HG02571 (cell line): Measurements from ENCODE around the gene MFAP3L.
"Not testable (repeated sequence)": the region's sequence is repeated elsewhere in the genome, so short reads cannot be mapped to it uniquely, and the experiment has no call there.

ENCODE experiments used
- ATAC-seq: cut with Tn5 transposase; IDR thresholded peaks from one replicate; pipeline ENCODE4 v1.9.1; 2021; ENCODE audit warnings: mild to moderate bottlenecking, moderate library complexity; ENCODE audit not compliant: unreplicated experiment

Gene MFAP3L

DNA sequence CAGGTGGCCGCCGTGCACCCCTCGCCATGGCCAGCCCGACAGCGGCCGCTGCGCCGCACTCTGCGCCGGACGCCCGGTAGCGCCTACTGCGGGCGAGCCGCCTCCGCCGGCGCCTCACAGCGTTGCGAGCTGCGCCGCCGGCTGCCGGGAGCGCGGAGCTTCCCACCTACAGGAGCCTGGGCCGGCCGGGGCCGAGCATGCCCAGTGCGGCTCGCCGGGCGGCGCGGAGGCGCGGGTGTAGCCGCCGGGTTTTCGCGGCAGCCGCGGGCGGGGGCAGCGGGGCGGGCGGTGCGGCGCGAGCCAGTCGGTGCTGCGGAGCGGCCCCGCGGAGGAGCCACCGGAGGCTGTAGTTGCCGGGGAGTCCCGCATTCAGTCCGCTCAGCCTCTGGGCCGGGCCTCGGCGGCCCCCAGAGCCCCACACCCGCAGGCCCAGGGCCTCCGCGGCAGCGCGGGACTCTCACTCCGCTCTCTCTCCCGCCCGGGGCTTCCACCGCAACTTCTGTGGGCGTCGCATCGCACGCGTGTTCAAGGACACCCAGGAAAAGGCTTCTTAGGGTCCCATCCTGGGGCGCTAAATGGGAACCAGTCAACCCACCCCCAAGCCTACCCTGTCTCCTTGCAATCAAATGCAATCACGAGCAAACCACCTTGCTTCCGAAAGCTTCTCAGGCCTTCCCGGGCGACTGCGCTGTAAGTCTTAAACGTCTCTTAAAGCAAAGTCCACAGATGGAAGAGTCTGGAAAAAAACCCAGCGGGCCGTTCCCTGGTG is at the start of gene MFAP3L:
MFAP3L (minus strand) TSS at position 143 of the 769 bp plus-strand sequence. CDS start 20,518 bp downstream, outside the sequence.
- peak; percentile 75 for ATAC-seq

DNA sequence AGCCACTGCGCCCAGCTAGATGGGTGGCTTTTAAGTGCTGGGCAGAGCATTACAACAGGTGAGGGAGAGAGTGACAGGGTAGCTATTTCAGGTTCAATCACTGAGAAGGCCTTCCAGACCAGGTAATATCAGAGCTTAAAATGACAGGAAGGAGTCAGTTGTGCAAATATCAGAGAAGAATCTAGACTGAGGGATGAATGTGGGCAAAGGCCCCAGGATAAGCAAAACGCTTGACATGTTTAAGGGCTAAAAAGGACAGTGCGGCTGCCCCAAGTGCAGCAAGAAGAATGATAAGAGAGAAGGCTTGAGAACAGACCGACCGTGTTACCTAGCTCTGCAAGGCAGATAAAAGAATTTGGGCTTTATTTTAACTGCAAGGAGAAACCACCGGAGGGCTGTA is 45.0 kb upstream of the MFAP3L start:
- no peak for ATAC-seq

DNA sequence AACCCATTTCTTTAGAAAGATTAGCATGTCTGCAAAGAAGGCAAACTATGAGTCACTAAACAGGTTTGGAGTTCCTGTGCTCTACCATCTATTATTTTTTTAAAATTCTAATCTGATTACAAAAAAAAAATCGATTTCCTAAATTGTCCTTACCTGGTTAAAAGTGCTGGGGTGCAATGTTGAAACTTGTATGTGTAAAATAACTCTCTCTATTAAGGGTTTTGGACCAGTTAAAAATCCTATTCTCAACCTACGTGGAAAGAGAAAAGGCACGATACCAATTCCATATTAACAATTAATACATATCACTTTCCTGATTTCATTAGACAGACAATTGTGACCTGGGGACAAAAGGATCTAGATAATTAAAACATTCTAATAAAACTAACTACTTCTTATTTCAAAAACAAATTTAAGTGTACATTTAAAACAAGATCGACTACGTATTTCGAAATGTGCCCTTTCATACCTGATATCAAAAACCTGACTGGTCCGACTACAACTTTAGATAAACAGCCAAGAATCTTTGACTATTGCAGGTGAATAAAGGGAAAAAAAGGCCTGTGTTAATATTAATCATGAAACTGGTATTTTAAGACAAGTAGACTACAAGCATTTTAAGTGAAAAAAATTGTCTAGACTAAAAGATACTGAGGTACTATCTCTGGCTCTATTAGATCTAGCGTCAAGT is 42.4 kb upstream of the MFAP3L start:
- ATAC-seq, result no peak

DNA sequence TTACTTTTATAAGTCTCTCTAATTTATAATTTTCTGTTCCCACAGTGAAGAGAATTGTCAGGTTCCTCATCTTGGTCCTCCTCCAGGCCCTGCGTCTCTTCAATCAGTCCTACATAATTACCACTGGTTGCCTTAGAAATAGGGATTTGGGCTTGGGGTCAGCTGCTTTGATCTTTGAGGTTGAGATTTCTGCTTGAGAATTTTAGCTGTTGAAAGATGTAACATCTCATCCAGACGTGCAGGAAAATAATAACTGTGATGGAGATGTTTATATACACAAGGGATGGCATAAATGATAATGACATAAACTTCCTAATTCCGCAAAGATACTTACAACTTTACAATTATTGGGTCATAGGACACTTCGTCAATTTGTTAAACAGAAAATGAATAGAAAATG is 33.2 kb upstream of the MFAP3L start:
- no peak for ATAC-seq

DNA sequence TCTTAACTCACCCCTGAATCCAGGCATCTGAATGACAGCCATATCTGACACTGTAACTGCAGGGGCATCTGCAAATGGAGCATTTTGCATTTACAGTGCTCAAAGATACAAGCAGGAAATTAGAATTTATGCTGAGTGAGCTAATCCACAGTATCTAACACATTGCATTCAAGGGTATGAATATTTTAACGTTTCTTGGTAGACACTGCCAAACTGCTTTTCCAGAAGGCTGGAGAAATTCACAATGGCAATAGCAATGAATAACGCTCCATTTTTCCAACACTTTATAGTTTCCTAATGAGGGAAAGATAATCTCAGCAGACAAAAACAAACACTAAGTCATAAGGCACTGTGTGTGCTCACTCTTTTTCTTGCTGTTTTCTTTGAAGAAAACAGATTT is 32.6 kb upstream of the MFAP3L start:
- no peak for ATAC-seq

DNA sequence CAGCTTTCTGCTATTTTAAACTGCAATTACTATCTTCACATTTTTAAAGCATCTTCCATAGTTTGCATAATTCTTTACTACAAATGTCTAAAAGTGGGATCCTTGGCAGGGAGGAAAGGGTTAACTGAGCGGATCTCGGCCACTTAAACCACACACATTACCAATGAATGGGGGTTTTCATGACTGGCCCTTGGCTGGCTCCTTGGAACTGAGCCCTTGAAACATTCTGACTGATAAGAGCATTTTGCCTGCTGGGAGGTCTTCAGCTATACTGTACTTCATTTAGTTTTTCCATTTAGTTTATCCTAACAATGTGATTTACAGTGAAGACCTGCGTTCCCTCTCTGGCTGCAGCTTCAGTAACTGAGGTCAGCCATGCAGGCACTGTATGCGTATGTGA is 31.7 kb upstream of the MFAP3L start:
- ATAC-seq, result no peak

DNA sequence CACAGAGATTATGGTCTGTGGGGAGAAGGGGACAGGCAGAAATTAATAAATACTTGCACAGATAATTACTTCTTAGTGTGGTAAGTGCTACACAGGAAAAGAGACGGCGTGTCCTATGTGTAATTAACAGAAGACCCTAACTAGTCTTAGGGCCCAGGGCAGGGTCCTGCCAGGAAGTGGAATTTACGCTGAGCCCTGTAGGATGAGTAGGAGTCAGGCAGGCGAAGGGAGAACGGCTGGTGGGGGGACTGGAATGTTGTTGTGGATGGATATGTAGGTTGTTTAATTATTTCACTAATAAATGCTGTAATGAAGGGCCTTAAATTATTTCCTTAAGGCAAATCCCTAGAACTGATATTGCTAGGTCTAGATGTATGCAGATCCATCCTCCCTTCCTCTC is 26.7 kb upstream of the MFAP3L start:
- no peak for ATAC-seq

DNA sequence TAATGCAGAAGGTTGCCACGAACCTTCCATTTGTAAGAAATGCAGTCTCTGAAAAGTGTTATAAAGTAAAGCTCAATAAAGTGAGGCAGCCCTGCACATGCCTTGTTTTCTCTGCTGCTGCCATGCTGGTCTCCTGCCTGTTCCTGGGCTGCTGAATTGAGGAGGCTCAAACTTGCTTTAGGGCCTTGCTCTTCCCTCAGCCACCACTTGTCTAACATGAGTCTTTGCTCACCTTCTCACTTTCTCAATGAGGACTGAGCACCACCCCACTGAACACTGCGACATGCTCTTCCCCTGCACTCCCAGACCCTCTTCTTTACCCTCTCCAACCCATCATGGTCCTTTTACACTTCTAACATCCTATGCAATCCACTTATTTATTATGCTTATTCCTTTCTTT is 25.2 kb upstream of the MFAP3L start:
- no peak for ATAC-seq

DNA sequence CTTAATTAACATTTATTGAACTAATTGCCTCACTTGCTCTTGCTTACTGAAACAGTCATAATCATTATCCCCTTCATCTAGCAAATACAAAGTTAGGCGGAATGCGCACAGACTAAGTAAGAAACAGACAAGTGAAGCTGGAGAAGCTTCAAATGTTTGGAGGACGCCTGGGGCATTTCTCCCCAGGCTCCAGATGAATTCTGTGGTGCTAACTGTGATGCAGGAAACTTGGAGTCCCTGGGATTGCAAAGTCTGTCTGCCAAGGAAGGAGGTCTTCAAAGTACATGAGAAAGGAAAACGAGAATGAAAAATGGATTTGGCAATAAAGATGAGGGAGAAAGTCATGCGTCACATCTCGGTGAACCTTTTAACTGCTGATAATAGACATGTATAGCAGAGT is 23.6 kb upstream of the MFAP3L start:
- no peak for ATAC-seq

DNA sequence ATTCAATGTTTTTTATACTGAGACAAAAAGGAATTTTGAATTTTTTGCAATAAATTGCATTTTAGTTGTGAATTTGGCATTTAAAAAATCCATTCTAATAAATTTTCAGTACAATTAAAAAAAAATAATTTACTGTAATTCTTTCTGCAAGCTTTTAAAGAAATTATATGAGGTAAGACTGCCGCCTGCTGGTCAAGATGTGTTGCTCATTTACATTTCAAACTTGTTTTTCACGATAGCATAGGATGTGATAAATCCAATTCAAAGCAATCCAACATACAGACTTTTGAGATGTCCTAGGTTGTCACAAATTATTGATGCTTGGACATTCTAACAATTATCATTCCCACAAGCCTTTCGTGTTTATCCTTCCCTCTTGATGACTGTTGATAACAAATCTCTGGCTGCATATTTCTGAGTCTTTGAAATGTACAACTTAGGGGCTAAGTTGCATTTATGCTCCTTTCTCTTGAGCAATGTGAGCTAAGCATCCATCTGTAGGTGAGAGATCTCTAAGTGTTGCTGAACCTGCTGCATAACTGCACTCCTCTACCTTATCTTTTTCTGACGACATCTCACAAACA is 21.7 kb upstream of the MFAP3L start:
- ATAC-seq, result no peak

DNA sequence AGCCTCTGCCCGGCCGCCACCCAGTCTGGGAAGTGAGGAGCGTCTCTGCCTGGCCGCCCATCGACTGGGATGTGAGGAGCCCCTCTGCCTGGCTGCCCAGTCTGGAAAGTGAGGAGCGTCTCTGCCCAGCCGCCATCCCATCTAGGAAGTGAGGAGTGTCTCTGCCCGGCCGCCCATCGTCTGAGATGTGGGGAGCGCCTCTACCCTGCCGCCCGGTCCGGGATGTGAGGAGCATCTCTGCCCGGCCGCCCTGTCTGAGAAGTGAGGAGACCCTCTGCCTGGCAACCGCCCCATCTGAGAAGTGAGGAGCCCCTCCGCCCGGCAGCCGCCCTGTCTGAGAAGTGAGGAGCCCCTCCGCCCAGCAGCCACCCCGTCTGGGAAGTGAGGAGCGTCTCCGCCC is 20.0 kb upstream of the MFAP3L start:
- not testable (repeated sequence) for ATAC-seq

DNA sequence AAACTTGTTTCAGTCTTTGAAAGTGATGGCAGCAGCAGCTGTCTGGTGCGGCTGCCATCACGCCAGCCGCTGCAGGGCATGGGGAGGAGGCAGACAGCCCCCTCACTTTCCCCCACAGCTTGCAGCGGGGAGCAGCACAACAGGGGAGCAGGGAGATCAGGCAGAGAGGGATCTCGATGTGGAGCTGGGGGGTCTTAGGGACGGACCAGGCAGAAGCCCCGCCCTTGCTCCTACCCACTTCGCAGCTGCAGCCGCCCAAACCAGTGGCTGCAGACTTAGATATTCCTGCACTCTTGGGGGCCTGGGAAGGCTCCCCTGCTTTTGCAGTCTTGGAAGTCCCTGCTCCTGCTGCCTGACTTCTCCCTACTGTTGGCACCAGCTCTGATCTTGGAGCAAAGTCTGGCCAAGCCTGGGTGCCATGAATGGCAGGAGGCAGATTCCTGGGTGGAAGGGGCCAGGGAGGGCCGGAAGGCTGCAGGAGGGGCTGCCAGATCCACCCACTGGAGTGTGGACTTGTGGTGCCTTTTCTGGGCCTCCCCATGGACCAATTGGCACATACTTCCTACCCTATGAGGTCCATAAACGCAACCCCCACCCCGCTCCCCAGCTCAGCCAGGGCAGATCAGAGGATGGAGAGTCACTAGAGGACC is 14.0 kb upstream of the MFAP3L start:
- ATAC-seq, result no peak

DNA sequence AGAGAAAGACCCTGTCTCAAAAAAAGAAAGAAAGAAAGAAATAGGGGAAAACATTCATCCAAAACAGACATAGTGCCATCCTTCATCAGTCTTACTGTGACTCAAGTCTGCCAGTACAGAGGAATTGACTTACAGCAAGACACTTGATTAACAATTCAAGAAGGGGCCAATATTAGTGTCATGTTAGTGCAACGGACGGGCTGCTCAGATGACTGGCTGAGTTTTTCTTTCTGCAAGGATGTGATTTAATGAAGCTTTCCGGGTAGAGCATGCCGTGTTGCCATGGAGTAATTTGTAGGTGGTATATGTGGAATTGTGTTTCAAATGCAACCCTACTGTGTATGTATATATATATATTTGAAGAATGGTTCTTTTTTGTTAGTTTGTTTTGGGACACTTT is 12.6 kb upstream of the MFAP3L start:
- ATAC-seq, result no peak

DNA sequence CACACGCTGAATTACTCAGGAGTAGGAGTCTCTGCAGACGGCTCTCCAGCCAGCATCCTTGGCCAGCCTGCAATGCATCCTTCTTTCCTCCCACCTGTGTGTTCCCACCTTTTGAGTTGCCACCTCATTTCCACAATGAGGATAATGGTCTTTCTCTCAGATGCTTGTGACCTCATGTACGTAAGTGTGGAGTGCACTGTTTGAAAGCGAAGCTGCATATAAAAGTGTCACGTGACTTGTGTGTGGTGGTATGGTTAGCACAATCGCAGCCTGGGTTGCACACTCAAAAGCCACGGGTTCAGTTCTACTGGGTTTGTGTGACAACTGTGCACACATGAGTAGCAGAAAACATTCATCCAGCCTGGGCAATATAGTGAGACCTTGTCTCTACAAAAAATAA is 12.0 kb upstream of the MFAP3L start:
- no peak for ATAC-seq

DNA sequence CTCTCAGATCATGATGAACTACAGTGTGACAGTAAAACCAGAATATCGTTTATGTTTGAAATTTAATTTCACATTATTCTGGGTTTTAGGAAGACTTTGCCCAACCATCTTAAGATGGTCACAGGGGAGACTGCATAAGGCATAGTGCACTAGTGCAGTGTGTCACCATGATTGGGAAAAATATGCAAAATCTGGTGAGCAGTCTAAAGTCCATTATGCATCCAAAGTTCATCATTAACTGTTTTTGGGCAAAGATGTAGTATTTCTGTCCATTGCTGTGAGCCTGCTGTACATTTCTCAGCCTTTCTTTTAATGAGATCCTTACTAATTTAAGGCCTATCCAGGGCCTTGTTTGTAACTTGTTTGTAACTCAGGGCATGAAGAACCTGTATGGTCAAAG is 11.3 kb upstream of the MFAP3L start:
- ATAC-seq, result no peak

DNA sequence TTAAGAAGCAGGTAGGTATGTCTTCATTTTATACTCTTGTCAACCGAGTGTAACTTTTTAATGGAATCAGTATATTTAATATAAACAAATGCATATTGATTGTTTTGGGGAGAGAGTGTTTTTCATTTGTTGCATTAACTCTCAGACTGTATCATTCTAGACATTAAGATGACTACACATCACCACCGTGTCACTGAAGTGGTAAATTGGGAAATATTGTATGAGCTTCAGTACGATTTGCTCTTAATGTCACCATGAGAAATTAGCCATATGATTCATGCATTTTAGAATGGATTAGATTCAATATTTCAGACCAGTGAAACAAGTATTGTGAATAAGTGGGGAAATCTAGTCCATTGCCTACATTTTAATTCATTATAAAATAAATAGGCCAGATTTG is 9.7 kb upstream of the MFAP3L start:
- ATAC-seq, result no peak

DNA sequence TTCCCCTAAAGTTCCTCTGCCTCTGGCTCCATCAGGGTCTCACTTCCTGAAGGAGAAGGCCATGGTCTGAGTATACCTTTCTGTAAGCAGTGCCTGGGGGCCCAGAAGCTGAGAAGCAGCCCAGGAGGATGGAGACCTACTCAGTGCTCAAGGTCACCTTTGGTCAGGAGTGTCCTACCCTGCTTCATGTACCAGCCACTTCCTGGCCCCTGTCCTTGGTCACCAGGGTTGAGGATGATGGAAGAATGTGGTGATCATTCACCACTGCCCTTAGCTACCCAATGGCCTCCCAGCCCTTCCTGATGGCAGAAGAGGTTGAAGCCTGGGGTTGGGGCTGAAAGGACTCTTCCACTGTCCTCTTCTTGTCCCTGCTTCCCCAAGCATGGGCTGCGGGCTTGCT is 9.0 kb upstream of the MFAP3L start:
- ATAC-seq, result no peak

DNA sequence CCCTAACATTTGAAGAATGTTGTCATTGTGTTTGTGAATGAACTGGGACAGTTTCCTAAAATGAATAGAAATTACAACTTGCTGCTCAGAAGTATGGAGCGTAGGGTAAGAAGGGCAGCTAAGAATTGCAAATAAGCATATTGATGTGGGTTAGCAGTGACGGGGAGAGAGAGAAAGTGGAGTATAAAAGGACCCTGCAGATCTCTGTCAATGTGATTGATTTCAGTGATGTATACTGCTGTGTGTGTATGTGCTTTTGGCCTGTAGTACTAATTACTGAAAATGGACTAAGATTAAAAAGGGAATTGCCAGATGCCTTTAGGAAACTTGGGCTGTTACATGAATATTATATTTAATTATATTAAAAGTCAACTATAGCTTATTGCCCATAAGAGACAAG is 7.8 kb upstream of the MFAP3L start:
- no peak for ATAC-seq

DNA sequence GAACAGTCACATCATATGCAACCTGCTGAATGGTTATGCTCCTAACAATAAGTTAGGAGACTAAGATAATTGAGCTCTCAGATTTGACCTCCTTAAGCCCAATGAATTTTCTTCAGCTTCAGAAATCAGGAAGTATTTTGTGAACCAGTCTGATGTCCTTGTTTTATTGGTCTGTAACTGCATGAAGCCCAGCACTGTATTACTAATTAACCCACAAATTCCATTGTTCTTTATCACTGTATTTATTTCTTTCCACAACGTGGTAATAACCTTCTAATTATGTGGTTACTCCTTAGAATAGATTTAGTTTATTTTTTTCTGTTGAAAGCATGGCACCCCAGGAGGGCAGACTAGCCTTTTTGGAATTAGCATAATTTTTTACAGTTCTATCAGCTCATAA is 3.9 kb upstream of the MFAP3L start:
- ATAC-seq, result no peak

DNA sequence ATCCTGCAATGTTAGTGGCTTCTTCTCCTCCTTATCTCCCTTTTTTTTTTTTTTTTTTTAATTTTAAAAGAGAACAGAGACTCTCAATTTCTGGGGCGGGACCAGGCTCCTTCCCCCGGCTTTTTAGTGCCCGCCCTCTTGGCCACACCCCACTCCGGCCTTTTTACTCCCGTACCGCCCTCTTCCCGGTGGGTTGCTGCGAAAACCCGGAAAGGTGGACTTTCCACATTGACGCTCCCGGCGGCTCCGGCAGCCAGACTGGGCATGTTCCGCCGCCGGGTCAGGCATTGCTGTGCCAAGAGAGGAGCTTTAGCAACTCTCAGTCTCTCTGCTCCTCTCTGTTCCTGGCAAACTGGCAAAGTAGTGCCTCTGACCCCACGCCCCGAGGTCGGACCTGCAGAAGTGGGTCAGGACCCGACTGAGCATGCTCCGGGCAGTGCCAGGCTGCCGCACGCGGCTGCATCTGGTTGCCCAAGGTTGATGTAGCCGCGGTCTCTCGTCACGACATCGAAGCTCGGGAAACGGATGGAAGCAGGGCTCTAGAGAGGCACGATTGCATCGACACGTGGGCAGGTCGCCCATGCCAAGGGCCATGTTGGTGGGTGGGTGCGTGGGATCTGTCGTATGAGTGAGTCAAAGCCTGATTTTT is 1.1 kb upstream of the MFAP3L start:
- ATAC-seq, result peak; percentile 73

DNA sequence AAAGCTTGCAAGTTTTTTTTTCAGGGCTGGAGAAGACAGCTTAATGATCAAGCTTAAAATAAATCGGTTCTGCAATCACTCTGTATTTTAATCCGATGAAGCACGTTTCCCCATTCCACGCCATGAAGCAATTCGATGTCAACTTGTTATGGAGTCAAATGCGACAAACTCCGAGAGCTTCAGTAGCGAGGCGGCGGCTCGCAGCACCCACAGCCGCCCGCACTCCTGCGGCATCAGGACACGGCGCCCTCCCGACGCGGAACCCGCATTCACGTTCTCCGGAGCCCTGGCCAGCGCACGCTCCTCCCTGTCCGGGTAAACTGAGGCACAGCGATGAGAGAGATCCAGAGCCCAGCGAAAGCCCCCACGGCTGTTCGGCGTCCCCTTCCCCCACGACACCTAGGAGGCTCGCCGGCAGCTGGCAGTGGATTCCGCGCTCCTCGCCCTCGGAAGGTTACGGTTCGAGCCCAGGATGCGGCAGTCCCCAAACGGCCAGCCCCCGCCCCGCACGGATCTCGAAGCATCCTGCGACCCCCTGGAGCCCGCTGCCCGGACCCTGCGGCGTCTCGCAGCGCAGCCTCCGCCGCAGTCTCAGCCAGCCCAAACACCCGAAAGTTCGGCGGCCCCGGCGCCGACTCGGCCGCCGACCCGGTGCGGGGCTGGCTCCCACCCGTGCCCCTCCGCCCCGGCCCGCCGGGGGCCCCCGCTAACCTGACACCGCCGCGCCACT is 507 bp downstream of the MFAP3L start:
- ATAC-seq, result no peak
